HepG2 (cell line): ENCODE data around the gene ZNF75A. TPM values are rescaled to one million over a fixed set of nuclear protein-coding genes. Genes with fewer than 3 reads are reported as not detected.

Experiments
- BRF2 ChIP-seq: sonication (generic); formaldehyde crosslinking; IDR thresholded peaks from 2 replicates; pipeline ENCODE4 v1.8.1; 2022; ENCODE audit warnings: mild to moderate bottlenecking, missing genetic modification reagents
- FOXA1 ChIP-seq, 2 experiments: fragments of 450-650 bp in 1 of 2; sonication (generic) in 1 of 2; formaldehyde crosslinking in 1 of 2; IDR thresholded peaks; 2 replicates each; pipeline versions ENCODE4 v1.4.0 to v1.6.1; 2016 to 2020; ENCODE audit warnings: missing genetic modification reagents in 1 of 2
- JUNB ChIP-seq: sonication (generic); formaldehyde crosslinking; IDR thresholded peaks from 2 replicates; pipeline ENCODE4 v1.8.0; 2022; ENCODE audit warnings: missing genetic modification reagents, mild to moderate bottlenecking, borderline replicate concordance
- MBD4 ChIP-seq: IDR thresholded peaks from 2 replicates; pipeline ENCODE4 v1.6.1; 2012; ENCODE audit warnings: low read length, inconsistent platforms, borderline replicate concordance
- MED13 ChIP-seq: sonication (generic); formaldehyde crosslinking; IDR thresholded peaks from 2 replicates; pipeline ENCODE4 v1.5.0; 2020; ENCODE audit warnings: missing genetic modification reagents
- MNT ChIP-seq: fragments of 450-650 bp; IDR thresholded peaks from 2 replicates; pipeline ENCODE4 v1.6.1; 2016
- NCOA2 ChIP-seq: sonication (generic); formaldehyde crosslinking; IDR thresholded peaks from 2 replicates; pipeline ENCODE4 v1.8.0; 2022; ENCODE audit warnings: inconsistent platforms
- TBP ChIP-seq: sonication (generic); formaldehyde crosslinking; IDR thresholded peaks from 2 replicates; pipeline ENCODE4 v1.5.0; 2020; ENCODE audit warnings: missing genetic modification reagents
- TOE1 ChIP-seq: sonication (generic); formaldehyde crosslinking; IDR thresholded peaks from 2 replicates; pipeline ENCODE4 v1.4.0; 2020; ENCODE audit warnings: mild to moderate bottlenecking, missing genetic modification reagents
- YY1 ChIP-seq: IDR thresholded peaks from 2 replicates; pipeline ENCODE4 v1.6.1; 2011; ENCODE audit warnings: low read length, low read depth, moderate library complexity, mild to moderate bottlenecking; ENCODE audit not compliant: insufficient read depth, insufficient replicate concordance
- ZNF207 ChIP-seq: fragments of 450-650 bp; IDR thresholded peaks from 2 replicates; pipeline ENCODE4 v1.6.1; 2016; ENCODE audit warnings: antibody characterized with exemption, borderline replicate concordance
- ZNF225 ChIP-seq: sonication (generic); formaldehyde crosslinking; IDR thresholded peaks from 2 replicates; pipeline ENCODE4 v1.4.0; 2020; ENCODE audit warnings: mild to moderate bottlenecking, missing genetic modification reagents
- ZNF3 ChIP-seq: IDR thresholded peaks from 2 replicates; pipeline ENCODE4 v1.7.0; 2017; ENCODE audit warnings: inconsistent platforms
- ZNF451 ChIP-seq: sonication (generic); formaldehyde crosslinking; IDR thresholded peaks from 2 replicates; pipeline ENCODE4 v1.5.0; 2020; ENCODE audit warnings: mild to moderate bottlenecking, missing genetic modification reagents
- ZNF552 ChIP-seq: sonication (generic); formaldehyde crosslinking; IDR thresholded peaks from 2 replicates; pipeline ENCODE4 v1.9.0; 2022; ENCODE audit warnings: missing genetic modification reagents, mild to moderate bottlenecking, borderline replicate concordance
- ZNF570 ChIP-seq: sonication (generic); formaldehyde crosslinking; IDR thresholded peaks from 2 replicates; pipeline ENCODE4 v1.4.0; 2020; ENCODE audit warnings: mild to moderate bottlenecking, missing genetic modification reagents, borderline replicate concordance
- ZNF619 ChIP-seq: sonication (generic); formaldehyde crosslinking; IDR thresholded peaks from 2 replicates; pipeline ENCODE4 v1.4.0; 2020; ENCODE audit warnings: mild to moderate bottlenecking, missing genetic modification reagents
- ZNF7 ChIP-seq: IDR thresholded peaks from 2 replicates; pipeline ENCODE4 v1.6.1; 2016; ENCODE audit warnings: missing biosample characterization, missing genetic modification reagents
- polyA plus RNA-seq, 8 experiments: library from polyadenylated mRNA; depleted of rRNA in 3 of 8; stranded (reverse) in 7 of 8; unstranded in 1 of 8; fragments of >200 nt; fragmentation: Illumina TruSeq in 4 of 8; extraction: Trizol in 4 of 8; gene quantifications; 2 replicates each; pipeline versions ENCODE4 v1.2.1 to v1.2.3, GENCODE V29; 2011 to 2016; ENCODE audit warnings: low read depth in 4 of 8, missing spikeins in 1 of 8, mixed read lengths in 1 of 8; ENCODE audit not compliant: insufficient read depth in 1 of 8
- total RNA-seq, 5 experiments: library from RNA; depleted of rRNA; stranded (reverse); fragments of >200 nt; fragmentation: Illumina TruSeq; extraction: Trizol; gene quantifications; 2 replicates each; pipeline ENCODE4 v1.2.3, GENCODE V29; 2016; ENCODE audit warnings: low read depth in 1 of 5
- TF ChIP-seq, protein P1 (sequence below): sonication (generic); formaldehyde crosslinking; IDR thresholded peaks from 2 replicates; pipeline ENCODE4 v1.4.0; 2020; ENCODE audit warnings: missing genetic modification reagents
- TF ChIP-seq, protein P2 (sequence below): sonication (generic); formaldehyde crosslinking; IDR thresholded peaks from 2 replicates; pipeline ENCODE4 v1.4.0; 2020; ENCODE audit warnings: low read depth, mild to moderate bottlenecking, missing genetic modification reagents
- TF ChIP-seq, protein P3 (sequence below), 2 experiments: sonication (generic) in 1 of 2; formaldehyde crosslinking in 1 of 2; IDR thresholded peaks; 2 replicates each; pipeline versions ENCODE4 v1.4.0 to v1.6.1; 2018 to 2020; ENCODE audit warnings: missing genetic modification reagents in 2 of 2, borderline replicate concordance in 1 of 2, low read depth in 1 of 2, mild to moderate bottlenecking in 1 of 2, missing biosample characterization in 1 of 2
- TF ChIP-seq, protein P4 (sequence below): sonication (generic); formaldehyde crosslinking; IDR thresholded peaks from 2 replicates; pipeline ENCODE4 v1.4.0; 2020; ENCODE audit warnings: missing genetic modification reagents

Gene ZNF75A
- total and polyA plus RNA-seq, 2 of the 13 experiments (the other 11 are each of a cell fraction or from before 2014, with no cell fraction given): 1.4 to 2.1 TPM

GRCh38 chr16:3282103-3282729 is 23.1 kb upstream of the ZNF75A start (continued):
- TF ChIP-seq JUNB (CRISPR knock-in tag) (no peak), TBP (CRISPR knock-in tag) (no peak), ZNF207 (no peak), ZNF570 (no peak), NCOA2 (CRISPR knock-in tag) (no peak), MNT (no peak), ZNF3 (CRISPR knock-in tag) (0 out of 2 replicates have a peak, but pooled peaks have one; percentile 5), MBD4 (no peak), BRF2 (CRISPR knock-in tag) (no peak), YY1 (no peak), ZNF451 (CRISPR knock-in tag) (no peak), TOE1 (CRISPR knock-in tag) (no peak), ZNF7 (CRISPR knock-in tag) (no peak), ZNF225 (no peak), ZNF552 (CRISPR knock-in tag) (no peak), MED13 (CRISPR knock-in tag) (0 out of 2 replicates have a peak, but pooled peaks have one; percentile 33), ZNF619 (CRISPR knock-in tag) (0 out of 2 replicates have a peak, but pooled peaks have one; percentile 59), FOXA1 (IDR thresholded peaks at IDR 0.05) (no peak), FOXA1 (CRISPR knock-in tag; IDR thresholded peaks at IDR 0.05) (no peak)
- TF ChIP-seq, protein P1, sequence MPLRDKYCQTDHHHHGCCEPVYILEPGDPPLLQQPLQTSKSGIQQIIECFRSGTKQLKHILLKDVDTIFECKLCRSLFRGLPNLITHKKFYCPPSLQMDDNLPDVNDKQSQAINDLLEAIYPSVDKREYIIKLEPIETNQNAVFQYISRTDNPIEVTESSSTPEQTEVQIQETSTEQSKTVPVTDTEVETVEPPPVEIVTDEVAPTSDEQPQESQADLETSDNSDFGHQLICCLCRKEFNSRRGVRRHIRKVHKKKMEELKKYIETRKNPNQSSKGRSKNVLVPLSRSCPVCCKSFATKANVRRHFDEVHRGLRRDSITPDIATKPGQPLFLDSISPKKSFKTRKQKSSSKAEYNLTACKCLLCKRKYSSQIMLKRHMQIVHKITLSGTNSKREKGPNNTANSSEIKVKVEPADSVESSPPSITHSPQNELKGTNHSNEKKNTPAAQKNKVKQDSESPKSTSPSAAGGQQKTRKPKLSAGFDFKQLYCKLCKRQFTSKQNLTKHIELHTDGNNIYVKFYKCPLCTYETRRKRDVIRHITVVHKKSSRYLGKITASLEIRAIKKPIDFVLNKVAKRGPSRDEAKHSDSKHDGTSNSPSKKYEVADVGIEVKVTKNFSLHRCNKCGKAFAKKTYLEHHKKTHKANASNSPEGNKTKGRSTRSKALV (CRISPR knock-in tag): no peak
- TF ChIP-seq, protein P2, sequence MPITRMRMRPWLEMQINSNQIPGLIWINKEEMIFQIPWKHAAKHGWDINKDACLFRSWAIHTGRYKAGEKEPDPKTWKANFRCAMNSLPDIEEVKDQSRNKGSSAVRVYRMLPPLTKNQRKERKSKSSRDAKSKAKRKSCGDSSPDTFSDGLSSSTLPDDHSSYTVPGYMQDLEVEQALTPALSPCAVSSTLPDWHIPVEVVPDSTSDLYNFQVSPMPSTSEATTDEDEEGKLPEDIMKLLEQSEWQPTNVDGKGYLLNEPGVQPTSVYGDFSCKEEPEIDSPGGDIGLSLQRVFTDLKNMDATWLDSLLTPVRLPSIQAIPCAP (CRISPR knock-in tag): no peak
- TF ChIP-seq, protein P3, sequence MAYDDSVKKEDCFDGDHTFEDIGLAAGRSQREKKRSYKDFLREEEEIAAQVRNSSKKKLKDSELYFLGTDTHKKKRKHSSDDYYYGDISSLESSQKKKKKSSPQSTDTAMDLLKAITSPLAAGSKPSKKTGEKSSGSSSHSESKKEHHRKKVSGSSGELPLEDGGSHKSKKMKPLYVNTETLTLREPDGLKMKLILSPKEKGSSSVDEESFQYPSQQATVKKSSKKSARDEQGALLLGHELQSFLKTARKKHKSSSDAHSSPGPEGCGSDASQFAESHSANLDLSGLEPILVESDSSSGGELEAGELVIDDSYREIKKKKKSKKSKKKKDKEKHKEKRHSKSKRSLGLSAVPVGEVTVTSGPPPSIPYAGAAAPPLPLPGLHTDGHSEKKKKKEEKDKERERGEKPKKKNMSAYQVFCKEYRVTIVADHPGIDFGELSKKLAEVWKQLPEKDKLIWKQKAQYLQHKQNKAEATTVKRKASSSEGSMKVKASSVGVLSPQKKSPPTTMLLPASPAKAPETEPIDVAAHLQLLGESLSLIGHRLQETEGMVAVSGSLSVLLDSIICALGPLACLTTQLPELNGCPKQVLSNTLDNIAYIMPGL (CRISPR knock-in tag; IDR thresholded peaks at IDR 0.05; ENCODE audit: borderline replicate concordance in 1 of 2, low read depth in 1 of 2): peak in 1 of 2 experiments; percentile 73; a peak in 1 of 4 replicates
- TF ChIP-seq, protein P4, sequence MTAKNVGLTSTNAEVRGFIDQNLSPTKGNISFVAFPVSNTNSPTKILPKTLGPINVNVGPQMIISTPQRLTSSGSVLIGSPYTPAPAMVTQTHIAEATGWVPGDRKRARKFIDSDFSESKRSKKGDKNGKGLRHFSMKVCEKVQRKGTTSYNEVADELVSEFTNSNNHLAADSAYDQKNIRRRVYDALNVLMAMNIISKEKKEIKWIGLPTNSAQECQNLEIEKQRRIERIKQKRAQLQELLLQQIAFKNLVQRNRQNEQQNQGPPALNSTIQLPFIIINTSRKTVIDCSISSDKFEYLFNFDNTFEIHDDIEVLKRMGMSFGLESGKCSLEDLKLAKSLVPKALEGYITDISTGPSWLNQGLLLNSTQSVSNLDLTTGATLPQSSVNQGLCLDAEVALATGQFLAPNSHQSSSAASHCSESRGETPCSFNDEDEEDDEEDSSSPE (CRISPR knock-in tag): no peak; the same call in 1 of the 2 replicates
